GM21360 (cell line): Measurements from ENCODE around the gene NXPE3.
A peak's percentile ranks its signal among the peaks of the same experiment; 100 is the strongest.

Experiments used
- ATAC-seq: cut with Tn5 transposase; IDR thresholded peaks from one replicate; pipeline ENCODE4 v1.9.1; 2021; ENCODE audit warnings: mild to moderate bottlenecking, moderate library complexity; ENCODE audit not compliant: unreplicated experiment

NXPE3 gene

GRCh38 chr3:101828276-101828675 is 49.3 kb downstream of the NXPE3 start:
- no peak for ATAC-seq

- peak; percentile 45 for ATAC-seq
These were observed 49.9 kb downstream of the NXPE3 start for GRCh38 chr3:101828691-101829436.

GRCh38 chr3:101829437-101829830 is 50.4 kb downstream of the NXPE3 start:
- no peak for ATAC-seq

GRCh38 chr3:101829874-101830273 is 50.9 kb downstream of the NXPE3 start:
- no peak for ATAC-seq

- ATAC-seq = no peak
These were observed 54.5 kb downstream of the NXPE3 start for GRCh38 chr3:101833446-101833974.

GRCh38 chr3:101835676-101836075 is 56.7 kb downstream of the NXPE3 start:
- no peak for ATAC-seq

- no peak for ATAC-seq
These were observed 57.1 kb downstream of the NXPE3 start for GRCh38 chr3:101836160-101836559.

- peak; percentile 31 for ATAC-seq
These were observed 57.9 kb downstream of the NXPE3 start for GRCh38 chr3:101836652-101837598.

- no peak for ATAC-seq
These were observed 59.7 kb downstream of the NXPE3 start for GRCh38 chr3:101838691-101839090.

- ATAC-seq = no peak
These were observed 61.1 kb downstream of the NXPE3 start for GRCh38 chr3:101840066-101840465.

GRCh38 chr3:101842245-101842934 is 63.4 kb downstream of the NXPE3 start:
- ATAC-seq = peak; percentile 31

GRCh38 chr3:101842935-101843330 is 63.9 kb downstream of the NXPE3 start:
- no peak for ATAC-seq

- ATAC-seq = no peak
These were observed 66.4 kb downstream of the NXPE3 start for GRCh38 chr3:101845425-101845824.

- ATAC-seq = no peak
These were observed 67.7 kb downstream of the NXPE3 start for GRCh38 chr3:101846709-101847108.

GRCh38 chr3:101847328-101847727 is 68.3 kb downstream of the NXPE3 start:
- ATAC-seq = no peak

- ATAC-seq = no peak
These were observed 69.3 kb downstream of the NXPE3 start for GRCh38 chr3:101848326-101848725.

GRCh38 chr3:101848754-101849713 is 70.0 kb downstream of the NXPE3 start, which contains the start of gene NFKBIZ:
Gene NFKBIZ (plus strand): TSS chr3:101849514. CDS start chr3:101849629, 115 bp downstream.
- ATAC-seq = peak; percentile 65

- peak; percentile 23 for ATAC-seq
These were observed 70.8 kb downstream of the NXPE3 start for GRCh38 chr3:101849714-101850245.

GRCh38 chr3:101850246-101851051 is 71.4 kb downstream of the NXPE3 start:
- ATAC-seq = no peak
